Measurements from ENCODE around the gene KIF26A.

GRCh38 chr14:104156142-104156541 lies 17.8 kb downstream of the KIF26A start:
- TF ChIP-seq GATA3 (IDR thresholded peaks at IDR 0.05; ENCODE audit: low read depth, low read length) (no peak), GATA2 (IDR thresholded peaks at IDR 0.05; ENCODE audit: low read depth, low read length) (no peak)

Data from SH-SY5Y (cell line).